Measurements from ENCODE around the gene CAP1. TPM values are rescaled to one million over a fixed set of nuclear protein-coding genes. Genes with fewer than 3 reads are reported as not detected.

Gene CAP1
- total and polyA plus RNA-seq, 10 of the 15 experiments (the other 5 are each of a cell fraction or from before 2014, with no cell fraction given): 360 to 500 (median 431) TPM

- DNase-seq (ENCODE audit: low read depth, low spot score) (no peak), ATAC-seq (peak; percentile 31; the same call in 2 of the 3 replicates), FAIRE-seq (no peak)
- intact Hi-C loops (cut with micrococcal nuclease; ENCODE audit: unreplicated experiment) (no loop called here), in situ Hi-C loops (cut with MboI) (no loop called here)
- SMC1A ChIA-PET (ENCODE audit: uncharacterized antibody, unreplicated experiment): interaction anchor here (1.0 to 2.2 kb wide), 3 partner anchors 12 to 103 kb away, joined by 3 to 8 read pairs (median 3); no protein-coding TSS in a partner anchor
- Histone ChIP-seq H3K4me3 (no peak overlapping the region), H3K9me3 (replicated peaks; ENCODE audit: control insufficient read depth, insufficient read depth, low read length) (peaks cover 6% of the 10 kb centered on the region), H3K4me2 (ENCODE audit: control insufficient read depth, insufficient read depth) (0 out of 2 replicates have a peak overlapping the region, but pooled peaks have one; percentile 30), H3K79me2 (ENCODE audit: control insufficient read depth, insufficient read depth, low read length) (no peaks in the 10 kb centered on the region), H2AFZ (ENCODE audit: control insufficient read depth, low read depth, low read length) (no peak overlapping the region), H3K9ac (ENCODE audit: control insufficient read depth, insufficient read depth, low read length) (no peak overlapping the region), H3K36me3 (ENCODE audit: control insufficient read depth in 2 of 2, insufficient read depth in 2 of 2, low read length in 1 of 2) (no peaks in the 10 kb centered on the region), H3K27ac (ENCODE audit: control insufficient read depth, insufficient read depth) (no peak overlapping the region), H4K20me1 (ENCODE audit: control insufficient read depth, insufficient read depth) (no peaks in the 10 kb centered on the region), H3K27me3 (replicated peaks in 1 of 2; ENCODE audit: control insufficient read depth in 2 of 2, insufficient read depth in 2 of 2, low read length in 1 of 2) (no peaks in the 10 kb centered on the region), H3K4me1 (ENCODE audit: control insufficient read depth, insufficient read depth, low read length) (peaks cover 8% of the 10 kb centered on the region)
- TF ChIP-seq PKNOX1 (IDR thresholded peaks at IDR 0.05) (peak; percentile 83), RUNX3 (IDR thresholded peaks at IDR 0.05; ENCODE audit: low read length) (0 out of 2 replicates have a peak, but pooled peaks have one; percentile 8), CEBPZ (IDR thresholded peaks at IDR 0.05; ENCODE audit: low read depth, low read length) (no peak), PBX3 (IDR thresholded peaks at IDR 0.05; ENCODE audit: insufficient replicate concordance, low read depth, low read length) (peak; percentile 71), MEF2A (IDR thresholded peaks at IDR 0.05; ENCODE audit: insufficient read depth, low read depth, low read length) (0 out of 2 replicates have a peak, but pooled peaks have one; percentile 11), STAT3 (IDR thresholded peaks at IDR 0.05; ENCODE audit: low read depth, low read length) (no peak), JUNB (IDR thresholded peaks at IDR 0.05) (peak; percentile 49; the same call in 1 of the 2 replicates)
- RAD21 ChIA-PET (ENCODE audit: unreplicated experiment): interaction anchor here (1.0 kb wide), 1 partner anchor 101 kb away, joined by 4 read pairs; no protein-coding TSS in a partner anchor
- POLR2A ChIA-PET: interaction anchor here (0.5 to 1.0 kb wide), 2 partner anchors 9 to 12 kb away, joined by 3 read pairs; no protein-coding TSS in a partner anchor
- 34% methylated on average over 4 of the region's 4 CpGs for WGBS (ENCODE audit: insufficient coverage, insufficient replicate concordance, low lambda C conversion rate, missing lambda C conversion rate)
- CTCF ChIA-PET: interaction anchor here (0.7 to 4.8 kb wide), 4 partner anchors 9 to 74 kb away, joined by 3 to 36 read pairs (median 4); no protein-coding TSS in a partner anchor
- no TSS peak for BruUV-seq (replicated peaks)
These were observed 20.0 kb upstream of the CAP1 start for GRCh38 chr1:40020447-40021085.
